Psoas muscle (tissue), 8 donors: ENCODE results near the gene HSF4. TPM values are rescaled to one million over a fixed set of nuclear protein-coding genes. Genes with fewer than 3 reads are reported as not detected.

ENCODE experiments used
- ATAC-seq, 4 donors: fragments of 200-7000 bp; cut with Tn5 transposase; one replicate each; pipeline ENCODE4 v1.9.1; 2020; ENCODE audit warnings: moderate library complexity in 3 of 4, mild to moderate bottlenecking in 2 of 4
- DNase-seq, 2 donors: peaks; one replicate each; pipeline ENCODE4 v3.0.0-alpha.2; 2020
- H3K27ac ChIP-seq: fragments of 200-600 bp; one replicate; pipeline ENCODE4 v1.8.0; 2022
- H3K27me3 ChIP-seq, 3 donors: fragments of 200-600 bp in 1 of 3; one replicate each; pipeline versions ENCODE4 v1.6.1 to v1.8.0; 2013 to 2022; ENCODE audit warnings: low read length in 2 of 3, mild to moderate bottlenecking in 2 of 3, moderate library complexity in 1 of 3; ENCODE audit not compliant: insufficient read depth in 3 of 3
- H3K36me3 ChIP-seq, 2 donors: fragments of 200-600 bp in 1 of 2; one replicate each; pipeline versions ENCODE4 v1.6.1 to v1.8.0; 2013 to 2022; ENCODE audit warnings: low read depth in 1 of 2, mild to moderate bottlenecking in 1 of 2, moderate library complexity in 1 of 2; ENCODE audit not compliant: insufficient read depth in 1 of 2
- H3K4me1 ChIP-seq: fragments of 200-600 bp; one replicate; pipeline ENCODE4 v1.8.0; 2022
- H3K4me3 ChIP-seq: fragments of 200-600 bp; one replicate; pipeline ENCODE4 v1.8.0; 2022; ENCODE audit warnings: mild to moderate bottlenecking
- H3K9me3 ChIP-seq: fragments of 200-600 bp; one replicate; pipeline ENCODE4 v1.8.0; 2022
- CTCF ChIP-seq: fragments of 200-600 bp; IDR thresholded peaks from one replicate; pipeline ENCODE4 v1.8.0; 2022; ENCODE audit warnings: antibody characterized with exemption
- WGBS, 3 donors: extraction: QIAGEN DNeasy Blood & Tissue Kit; methylation state at CpG; one replicate each; pipeline versions ENCODE4 v1.1.6 to v1.1.7; 2013; 5-methylcytosine and 5-hydroxymethylcytosine counted together
- intact Hi-C, 2 donors: fragments of 100-400 bp; cut with DNase I; formaldehyde crosslinking; loops; one replicate each; pipeline versions ENCODE4 v1.11.0 to v1.14.2; 2022
- polyA plus RNA-seq, 3 donors: library from polyadenylated mRNA; stranded (reverse); fragments of 200-250 nt; gene quantifications; one replicate each; pipeline ENCODE4 v1.2.3, GENCODE V29; 2013
- total RNA-seq, 4 donors: library from RNA; stranded (reverse); fragmentation: NEBNext Ultra II Directional in 2 of 4; extraction: Animal tissue kit (Norgen Biotek cat#: 25700) in 2 of 4; gene quantifications; one replicate each; pipeline versions ENCODE4 v1.2.1 to v1.2.4, GENCODE V29; 2021 to 2023
- donor health status: healthy with polysubstance abuse.
- donor health status: DM: no; HTN: no; CAD: no; lungs with moderate emphysema.
- donor health status: Bipolar disorder and iron deficiency.
- donor health status: healthy.
- donor health status: DM: yes; HTN: yes; CAD: no.
- donor health status: DM: no; HTN: no; CAD: no.
- donor health status: DM: no; HTN: no; CAD: no.
- donor health status: DM: yes; HTN: yes; CAD: no.

HSF4 gene
- total and polyA plus RNA-seq, 7 donors: 15.1 to 97.3 (median 47.8) TPM

- no peak for TF ChIP-seq CTCF
- DNase-seq (no peak), ATAC-seq (no peak)
- Histone ChIP-seq H3K27me3 (no peaks in the 10 kb centered on the region), H3K9me3 (no peaks in the 10 kb centered on the region), H3K4me3 (peak overlapping the region; percentile 100), H3K36me3 (peaks cover 16 to 48% of the 10 kb centered on the region in 2 donors), H3K4me1 (peaks cover 30% of the 10 kb centered on the region), H3K27ac (peak overlapping the region; percentile 87)
- intact Hi-C loops: loop anchor here in 1 of 2 donors (5.0 kb wide), 1 partner anchor 34 kb away; the partner anchor contains the start of gene TMEM208
These were observed 29.0 kb downstream of the HSF4 start for GRCh38 chr16:67193536-67193935.

GRCh38 chr16:67194260-67194659 lies 29.7 kb downstream of the HSF4 start:
- H3K9me3 ChIP-seq: no peaks in the 10 kb centered on the region
- WGBS, 3 donors: 89 to 93% (median 90%) methylated on average over 6 of the region's 6 CpGs
- no peak for ATAC-seq
- H3K36me3 ChIP-seq: peaks cover 16 to 48% of the 10 kb centered on the region in 2 donors
- H3K4me3 ChIP-seq: no peak overlapping the region
- no peak for DNase-seq
- no peak overlapping the region for H3K27ac ChIP-seq
- intact Hi-C loops: loop anchor here in 1 of 2 donors (5.0 kb wide), 1 partner anchor 33 kb away; the partner anchor contains the start of gene TMEM208
- no peak for TF ChIP-seq CTCF
- H3K27me3 ChIP-seq: no peaks in the 10 kb centered on the region
- H3K4me1 ChIP-seq: peaks cover 30% of the 10 kb centered on the region

- Histone ChIP-seq H3K9me3 (no peaks in the 10 kb centered on the region), H3K36me3 (peaks cover 16 to 48% of the 10 kb centered on the region in 2 donors), H3K27me3 (no peaks in the 10 kb centered on the region), H3K4me3 (no peak overlapping the region), H3K27ac (no peak overlapping the region), H3K4me1 (peaks cover 30% of the 10 kb centered on the region)
- ATAC-seq (no peak), DNase-seq (no peak)
- intact Hi-C loops: no loop called here
- 79 to 87% (median 79%) methylated on average over 5 of the region's 5 CpGs for WGBS, 3 donors
- no peak for TF ChIP-seq CTCF
These were observed 31.1 kb downstream of the HSF4 start for GRCh38 chr16:67195676-67196075.

GRCh38 chr16:67196881-67197280 lies 32.3 kb downstream of the HSF4 start:
- H3K36me3 ChIP-seq: peaks cover 16 to 54% of the 10 kb centered on the region in 2 donors
- peaks cover 22% of the 10 kb centered on the region for H3K4me1 ChIP-seq
- no peaks in the 10 kb centered on the region for H3K27me3 ChIP-seq
- H3K27ac ChIP-seq: no peak overlapping the region
- TF ChIP-seq CTCF: no peak
- ATAC-seq (no peak), DNase-seq (no peak)
- WGBS, 3 donors: 80 to 97% (median 94%) methylated on average over 1 of the region's 1 CpG
- H3K4me3 ChIP-seq: no peak overlapping the region
- intact Hi-C loops: no loop called here
- H3K9me3 ChIP-seq: no peaks in the 10 kb centered on the region

GRCh38 chr16:67197704-67198103 lies 33.2 kb downstream of the HSF4 start:
- DNase-seq (no peak), ATAC-seq (no peak)
- Histone ChIP-seq H3K27me3 (no peaks in the 10 kb centered on the region), H3K4me3 (no peak overlapping the region), H3K4me1 (peaks cover 20% of the 10 kb centered on the region), H3K9me3 (no peaks in the 10 kb centered on the region), H3K27ac (no peak overlapping the region), H3K36me3 (peaks cover 16 to 61% of the 10 kb centered on the region in 2 donors)
- TF ChIP-seq CTCF: no peak
- WGBS, 3 donors: 70 to 79% (median 76%) methylated on average over 6 of the region's 6 CpGs
- intact Hi-C loops: no loop called here
